GM23338 (cell line): ENCODE measurements around the gene CCDC24. TPM values are rescaled to one million over a fixed set of nuclear protein-coding genes. Genes with fewer than 3 reads are reported as not detected.

Source experiments
- ATAC-seq: fragments of 200-7000 bp; cut with Tn5 transposase; 3 replicates; pipeline ENCODE4 v1.9.1; 2020
- DNase-seq: peaks from one replicate; pipeline ENCODE4 v3.0.0-alpha.2; 2015; ENCODE audit warnings: low spot score
- H2AFZ ChIP-seq: fragments of 200-600 bp; sonication (generic); 2 replicates; pipeline ENCODE4 v1.8.0; 2016; ENCODE audit warnings: antibody characterized with exemption, mild to moderate bottlenecking, moderate library complexity
- H3F3A ChIP-seq: fragments of 200-600 bp; sonication (generic); replicated peaks from 2 replicates; pipeline ENCODE4 v1.8.0; 2017; ENCODE audit warnings: antibody characterized with exemption, mixed run types, low read depth
- H3K27ac ChIP-seq: fragments of 200-600 bp; sonication (generic); 2 replicates; pipeline ENCODE4 v1.6.1; 2016; ENCODE audit warnings: low read depth
- H3K27me3 ChIP-seq: fragments of 200-600 bp; sonication (generic); 2 replicates; pipeline ENCODE4 v1.8.0; 2016; ENCODE audit warnings: mild to moderate bottlenecking, mixed run types, moderate library complexity; ENCODE audit not compliant: insufficient read depth
- H3K36me3 ChIP-seq: fragments of 200-600 bp; sonication (generic); 2 replicates; pipeline ENCODE4 v1.8.0; 2016; ENCODE audit warnings: mild to moderate bottlenecking; ENCODE audit not compliant: insufficient read depth
- H3K4me1 ChIP-seq: fragments of 200-600 bp; sonication (generic); 2 replicates; pipeline ENCODE4 v1.8.0; 2016; ENCODE audit warnings: mild to moderate bottlenecking, moderate library complexity; ENCODE audit not compliant: insufficient read depth
- H3K4me2 ChIP-seq: fragments of 200-600 bp; sonication (generic); 2 replicates; pipeline ENCODE4 v1.7.1; 2017; ENCODE audit warnings: mixed run types
- H3K4me3 ChIP-seq: fragments of 200-600 bp; sonication (generic); 2 replicates; pipeline ENCODE4 v1.6.1; 2016; ENCODE audit warnings: mixed run types
- H3K79me2 ChIP-seq: fragments of 200-600 bp; sonication (generic); replicated peaks from 2 replicates; pipeline ENCODE4 v1.8.0; 2017; ENCODE audit warnings: mild to moderate bottlenecking; ENCODE audit not compliant: insufficient read depth
- H3K9me2 ChIP-seq: fragments of 200-600 bp; sonication (generic); 2 replicates; pipeline ENCODE4 v1.8.0; 2017; ENCODE audit not compliant: insufficient read depth
- H4K20me1 ChIP-seq: fragments of 200-600 bp; sonication (generic); replicated peaks from 2 replicates; pipeline ENCODE4 v1.8.0; 2017; ENCODE audit warnings: mild to moderate bottlenecking; ENCODE audit not compliant: insufficient read depth
- H3K27ac Mint-ChIP-seq: 2 replicates; pipeline ENCODE4 v1.8.0; 2020; ENCODE audit warnings: inconsistent platforms, mild to moderate bottlenecking, moderate library complexity, mixed read lengths
- H3K27me3 Mint-ChIP-seq: 3 replicates; pipeline ENCODE4 v1.8.0; 2022; ENCODE audit warnings: low read depth, mild to moderate bottlenecking, moderate library complexity, mixed read lengths, inconsistent platforms; ENCODE audit not compliant: insufficient read depth, poor library complexity
- H3K36me3 Mint-ChIP-seq: 3 replicates; pipeline ENCODE4 v1.8.0; 2021; ENCODE audit warnings: low read depth, mild to moderate bottlenecking, inconsistent platforms, moderate library complexity, mixed read lengths
- H3K4me1 Mint-ChIP-seq: 3 replicates; pipeline ENCODE4 v1.8.0; 2020; ENCODE audit warnings: mild to moderate bottlenecking, inconsistent platforms, mixed read lengths
- H3K4me3 Mint-ChIP-seq: 3 replicates; pipeline ENCODE4 v1.8.0; 2021; ENCODE audit warnings: moderate library complexity, mild to moderate bottlenecking, inconsistent platforms, mixed read lengths
- H3K9me3 Mint-ChIP-seq: 3 replicates; pipeline ENCODE4 v1.8.0; 2020; ENCODE audit warnings: moderate library complexity, mild to moderate bottlenecking, inconsistent platforms, mixed read lengths
- CREB1 ChIP-seq: fragments of 250-450 bp; sonication (Bioruptor Pico); IDR thresholded peaks from 2 replicates; pipeline ENCODE4 v1.5.0; 2020; ENCODE audit warnings: low read depth, mild to moderate bottlenecking, moderate library complexity
- CTCF ChIP-seq, 2 experiments: fragments of 200-600 bp in 1 of 2; sonication (generic) in 1 of 2; conservative IDR thresholded peaks; 2 replicates each; pipeline versions ENCODE4 v1.5.1 to v1.6.1; 2016 to 2017; ENCODE audit warnings: antibody characterized with exemption in 2 of 2, low read depth in 2 of 2, mild to moderate bottlenecking in 2 of 2, moderate library complexity in 1 of 2
- ETS1 ChIP-seq: IDR thresholded peaks from 2 replicates; pipeline ENCODE4 v1.6.1; 2016; ENCODE audit warnings: antibody characterized with exemption
- EZH2 ChIP-seq: fragments of 200-600 bp; sonication (generic); IDR thresholded peaks from one replicate; pipeline ENCODE4 v1.8.0; 2017; ENCODE audit warnings: antibody characterized with exemption, mild to moderate bottlenecking, low read depth; ENCODE audit not compliant: unreplicated experiment
- EZH2phosphoT487 ChIP-seq: fragments of 200-600 bp; sonication (generic); IDR thresholded peaks from one replicate; pipeline ENCODE4 v1.8.1; 2018; ENCODE audit warnings: antibody characterized with exemption; ENCODE audit not compliant: unreplicated experiment
- JUNB ChIP-seq: IDR thresholded peaks from one replicate; pipeline ENCODE4 v1.6.1; 2016; ENCODE audit warnings: antibody characterized with exemption; ENCODE audit not compliant: unreplicated experiment
- NANOG ChIP-seq: IDR thresholded peaks from 2 replicates; pipeline ENCODE4 v1.6.1; 2016; ENCODE audit warnings: antibody characterized with exemption, borderline replicate concordance
- POLR2AphosphoS5 ChIP-seq: IDR thresholded peaks from 2 replicates; pipeline ENCODE4 v1.6.1; 2016; ENCODE audit warnings: antibody characterized with exemption, low read depth
- ZNF331 ChIP-seq: fragments of 250-450 bp; sonication (Bioruptor Pico); IDR thresholded peaks from 2 replicates; pipeline ENCODE4 v1.5.0; 2020; ENCODE audit warnings: low read depth, mild to moderate bottlenecking, moderate library complexity
- ZNF462 ChIP-seq: fragments of 250-450 bp; sonication (Bioruptor Pico); IDR thresholded peaks from 2 replicates; pipeline ENCODE4 v1.5.0; 2020; ENCODE audit warnings: mild to moderate bottlenecking, moderate library complexity
- polyA plus RNA-seq: library from polyadenylated mRNA; unstranded; fragments of >200 nt; fragmentation: Nextera tagmentation; extraction: Ambion mirVana; gene quantifications from 2 replicates; pipeline ENCODE4 v1.2.1, GENCODE V29; 2016
- total RNA-seq: library from RNA; depleted of rRNA; stranded (reverse); fragments of >200 nt; shearing (Covaris generic); gene quantifications from 2 replicates; pipeline ENCODE4 v1.2.3, GENCODE V29; 2014

The CCDC24 gene
- total and polyA plus RNA-seq, 2 experiments from 2014 or later = 8.3 to 17.2 TPM

- no peak for TF ChIP-seq CTCF (conservative IDR thresholded peaks at IDR 0.05; ENCODE audit: low read depth in 2 of 2)
- TF ChIP-seq POLR2AphosphoS5 = no peak
- no peak for TF ChIP-seq EZH2phosphoT487
Measured at GRCh38 chr1:43982241-43982640, 9.2 kb upstream of the CCDC24 start (continued).

GRCh38 chr1:43982808-43983207, 8.6 kb upstream of the CCDC24 start:
- H2AFZ ChIP-seq = no peak overlapping the region
- no peaks in the 10 kb centered on the region; the same call in 1 of the 2 replicates for H4K20me1 ChIP-seq
- no peak for DNase-seq
- TF ChIP-seq ZNF462 (CRISPR knock-in tag) (no peak), ETS1 (no peak), POLR2AphosphoS5 (no peak), CTCF (conservative IDR thresholded peaks at IDR 0.05; ENCODE audit: low read depth in 2 of 2) (no peak), NANOG (no peak), EZH2 (no peak), ZNF331 (no peak), JUNB (no peak), CREB1 (CRISPR knock-in tag) (no peak)
- H3K4me1 Mint-ChIP-seq = peaks cover 19% of the 10 kb centered on the region
- H3K4me1 ChIP-seq = peaks cover 10% of the 10 kb centered on the region; the same call in 1 of the 2 replicates
- peaks cover 30% of the 10 kb centered on the region for H3K27me3 Mint-ChIP-seq
- peaks cover 43% of the 10 kb centered on the region for H3K36me3 Mint-ChIP-seq
- no peak overlapping the region for H3K4me3 ChIP-seq
- ATAC-seq = no peak
- H3K36me3 ChIP-seq = no peaks in the 10 kb centered on the region
- H3K27me3 ChIP-seq = no peaks in the 10 kb centered on the region
- H3K27ac ChIP-seq = no peak overlapping the region
- H3K4me2 ChIP-seq = no peak overlapping the region
- H3F3A ChIP-seq = peaks cover 13% of the 10 kb centered on the region; the same call in 1 of the 2 replicates
- H3K4me3 Mint-ChIP-seq = no peak overlapping the region; the same call in 2 of the 3 replicates
- peaks cover 8% of the 10 kb centered on the region; the same call in 1 of the 2 replicates for H3K79me2 ChIP-seq
- no peaks in the 10 kb centered on the region for H3K9me2 ChIP-seq
- no peak overlapping the region for H3K27ac Mint-ChIP-seq
- no peaks in the 10 kb centered on the region for H3K9me3 Mint-ChIP-seq
